OCI-M1 (cell line): ENCODE measurements around the gene IMPACT.

Experiments used
- DNase-seq: peaks from one replicate; lab custom pipeline; 2025; lab: John Stamatoyannopoulos, UW

IMPACT gene, protein sequence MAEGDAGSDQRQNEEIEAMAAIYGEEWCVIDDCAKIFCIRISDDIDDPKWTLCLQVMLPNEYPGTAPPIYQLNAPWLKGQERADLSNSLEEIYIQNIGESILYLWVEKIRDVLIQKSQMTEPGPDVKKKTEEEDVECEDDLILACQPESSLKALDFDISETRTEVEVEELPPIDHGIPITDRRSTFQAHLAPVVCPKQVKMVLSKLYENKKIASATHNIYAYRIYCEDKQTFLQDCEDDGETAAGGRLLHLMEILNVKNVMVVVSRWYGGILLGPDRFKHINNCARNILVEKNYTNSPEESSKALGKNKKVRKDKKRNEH

DNA sequence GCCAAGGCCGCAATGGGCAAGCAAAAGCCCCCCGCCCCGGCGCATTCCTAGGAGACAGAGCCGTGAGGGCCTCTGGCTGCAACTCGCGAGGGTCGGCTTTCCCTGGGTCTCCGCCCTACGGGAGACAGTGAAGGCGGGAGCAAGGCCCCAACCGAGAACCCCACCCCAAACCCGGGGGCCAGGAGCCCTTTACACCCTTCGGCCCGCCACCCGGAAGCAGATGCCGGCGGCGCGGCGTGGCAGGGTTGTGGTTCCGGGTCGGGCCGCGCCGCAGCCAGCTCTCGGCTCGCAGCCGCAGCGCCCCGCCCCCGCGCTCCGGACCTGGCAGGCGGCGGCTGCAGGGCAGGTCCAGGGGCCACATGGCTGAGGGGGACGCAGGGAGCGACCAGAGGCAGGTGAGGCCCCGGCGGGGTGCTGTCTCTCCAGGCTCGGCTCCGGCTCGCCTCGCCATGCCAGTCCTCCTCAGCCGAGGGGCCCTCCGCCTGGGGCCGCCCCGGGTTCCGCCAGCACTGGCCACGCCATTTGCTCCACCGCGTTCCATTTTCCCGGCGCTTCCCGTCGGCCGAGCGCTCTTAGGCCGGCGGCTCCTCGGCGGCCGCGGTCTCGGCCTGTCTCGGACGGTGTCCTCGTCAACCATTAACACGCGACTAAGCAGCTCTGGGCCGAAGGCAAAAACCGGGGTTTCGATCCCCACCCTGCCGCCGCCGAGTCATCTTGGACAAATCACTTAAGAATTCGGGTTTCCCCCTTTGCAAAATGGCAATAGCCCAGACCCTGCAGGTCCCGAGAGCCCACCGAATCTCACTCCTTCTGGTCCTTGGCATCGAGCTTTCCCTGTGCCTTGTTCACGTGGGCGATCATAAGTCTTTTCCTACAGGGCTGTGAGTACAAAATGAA lies at the start of gene IMPACT:
IMPACT (plus strand) TSS at position 273 of the 897 bp plus-strand sequence; CDS start at position 360, 87 bp downstream.
- peak; percentile 96 for DNase-seq

DNA sequence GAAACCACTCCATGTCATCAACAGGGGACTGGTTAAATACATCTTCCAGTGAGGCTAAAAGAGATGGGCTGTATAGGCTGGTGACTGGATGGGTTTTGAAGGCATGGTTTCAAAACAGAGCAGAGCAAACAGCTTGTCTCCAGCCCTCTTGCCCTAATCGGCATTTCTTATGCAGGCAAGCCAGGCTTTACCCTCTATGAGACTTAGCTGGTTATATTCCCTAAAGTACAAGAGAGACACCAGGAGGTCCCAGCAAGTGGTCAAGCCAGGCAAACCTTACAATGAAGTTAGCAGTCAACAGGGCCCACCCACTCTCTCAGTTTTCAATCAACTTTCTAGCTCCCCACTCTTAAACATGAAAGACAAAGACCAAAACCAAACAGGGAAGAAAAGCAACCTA lies 47.9 kb upstream of the IMPACT start:
- DNase-seq: no peak

- DNase-seq: peak; percentile 48
Observed at GRCh38 chr18:24380163-24380747, 46.2 kb upstream of the IMPACT start.

DNA sequence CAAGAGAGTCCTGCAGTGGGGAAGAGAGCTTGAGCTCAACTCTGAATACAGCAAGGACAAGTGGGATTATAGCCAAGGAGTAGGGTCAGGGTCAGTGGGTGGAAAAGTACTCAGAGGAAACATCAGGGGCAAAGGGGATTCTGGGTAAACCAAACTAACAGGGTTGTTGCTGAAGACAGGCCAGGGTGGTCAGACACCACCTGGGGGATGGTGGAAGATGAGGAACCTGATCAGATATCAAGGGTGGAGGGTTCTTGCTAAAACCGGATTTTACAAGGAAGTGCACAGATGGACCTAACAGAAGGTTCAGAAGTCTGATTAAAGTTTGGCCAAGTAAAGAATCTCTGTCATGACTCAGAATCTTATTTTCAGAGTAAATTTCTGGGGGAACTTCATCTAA lies 45.3 kb upstream of the IMPACT start:
- DNase-seq: peak; percentile 74

- DNase-seq: no peak
Observed at GRCh38 chr18:24386681-24387080, 39.8 kb upstream of the IMPACT start.

GRCh38 chr18:24388957-24389356 lies 37.5 kb upstream of the IMPACT start:
- no peak for DNase-seq

GRCh38 chr18:24395049-24395795 lies 31.2 kb upstream of the IMPACT start:
- peak; percentile 85 for DNase-seq

DNA sequence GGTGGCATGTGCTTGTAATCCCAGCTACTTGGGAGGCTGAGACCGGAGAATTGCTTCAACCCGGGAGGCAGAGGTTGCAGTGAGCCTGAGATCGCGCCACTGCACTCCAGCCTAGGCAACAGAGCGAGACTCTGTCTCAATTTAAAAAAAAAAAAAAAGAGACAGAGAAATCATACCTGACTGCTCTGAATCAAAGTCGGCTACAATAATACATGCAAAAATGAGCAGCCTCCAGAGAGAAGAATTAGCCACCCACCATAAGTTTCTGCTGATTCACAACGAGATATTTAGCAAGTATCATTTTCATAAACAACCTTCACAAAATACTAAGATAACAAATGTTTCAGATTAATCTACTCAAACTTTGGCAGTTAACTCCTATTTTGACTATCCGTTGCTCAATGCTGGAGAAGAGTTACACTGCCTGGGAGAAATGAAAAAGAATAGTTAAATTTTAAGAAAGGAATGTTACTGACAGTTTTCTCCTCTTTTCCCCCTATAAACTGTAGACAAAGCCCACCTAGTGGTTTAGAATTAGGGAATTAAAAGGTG lies 30.3 kb upstream of the IMPACT start:
- DNase-seq: peak; percentile 62

DNA sequence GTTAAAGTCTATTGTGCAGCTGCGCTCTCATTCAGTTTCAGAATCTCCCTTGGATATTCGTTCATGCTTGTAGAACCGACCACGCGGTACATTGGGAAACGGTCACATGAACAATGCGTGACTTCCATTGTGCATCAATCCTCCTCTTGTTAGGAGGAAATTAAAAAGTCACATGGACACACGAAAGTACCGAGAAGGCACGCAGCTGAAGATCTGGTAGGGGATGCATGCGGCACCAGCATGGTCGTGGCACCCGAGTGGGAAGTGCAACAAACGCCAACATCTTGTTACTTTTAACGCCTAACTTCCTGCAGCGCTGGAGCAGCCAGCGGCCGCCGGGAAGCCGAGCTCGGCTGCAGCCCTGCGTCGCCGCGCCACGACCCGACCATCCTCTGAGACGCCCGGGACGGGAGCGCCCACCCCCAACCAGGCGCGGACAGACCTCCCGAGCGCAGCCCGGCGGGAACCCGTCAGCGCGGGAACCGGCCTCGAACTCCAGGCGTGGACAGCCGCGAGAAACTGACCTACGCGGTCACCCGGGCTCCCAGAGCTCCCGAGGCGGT lies 29.3 kb upstream of the IMPACT start:
- DNase-seq: peak; percentile 91

- peak; percentile 99 for DNase-seq
Observed at GRCh38 chr18:24397694-24398368, 28.6 kb upstream of the IMPACT start, which contains the start of gene OSBPL1A. Gene OSBPL1A, minus strand, starts transcription at chr18:24397824. Its CDS starts 20,291 bp downstream, at chr18:24377533.

DNA sequence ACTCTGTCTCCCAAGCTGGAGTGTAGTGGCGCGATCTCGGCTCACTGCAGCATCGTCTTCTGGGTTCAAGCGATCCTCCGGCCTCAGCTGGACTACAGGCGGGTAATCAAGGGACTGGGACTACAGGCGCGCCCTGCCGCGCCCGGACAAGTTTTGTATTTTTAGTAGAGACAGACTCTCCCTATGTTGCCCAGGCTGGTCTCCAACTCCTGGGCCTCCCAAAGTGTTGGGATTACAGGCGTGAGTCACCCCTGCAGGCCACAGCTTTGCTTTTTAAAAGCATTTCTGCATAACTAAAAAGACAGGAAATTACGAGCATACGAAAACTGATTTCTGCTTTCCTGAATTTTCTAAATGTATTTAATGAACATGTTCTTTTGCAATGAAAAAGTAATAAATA lies 27.9 kb upstream of the IMPACT start:
- no peak for DNase-seq

- no peak for DNase-seq
Observed at GRCh38 chr18:24400587-24400986, 25.9 kb upstream of the IMPACT start.

DNA sequence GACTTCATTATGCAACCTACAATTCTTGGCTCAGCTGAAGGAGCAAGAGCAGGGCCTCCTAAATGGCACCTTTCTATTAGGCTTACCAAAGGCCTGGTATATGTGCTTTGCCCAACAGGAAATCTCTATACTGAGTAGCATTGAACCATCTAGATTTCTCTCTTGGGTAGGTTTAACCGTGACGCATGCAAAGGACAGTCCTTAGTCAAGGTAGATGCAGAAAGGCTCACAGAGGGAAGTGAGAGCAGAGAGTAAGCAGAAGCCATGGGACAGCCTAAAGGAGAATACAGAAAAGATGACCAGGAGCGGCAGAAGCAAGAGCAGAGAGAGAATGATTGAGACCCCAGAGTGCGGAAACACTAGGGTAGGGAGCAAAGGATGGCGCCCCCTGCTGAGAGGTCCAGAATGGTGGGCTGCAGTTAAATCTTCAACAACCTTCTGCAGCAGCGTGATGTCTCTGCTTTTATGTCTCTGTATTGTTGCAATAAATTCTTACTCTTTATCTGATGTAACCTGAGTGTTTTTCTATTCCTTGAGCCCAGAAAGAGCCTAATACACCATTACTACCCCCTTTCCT lies 24.2 kb upstream of the IMPACT start:
- DNase-seq: peak; percentile 38

GRCh38 chr18:24403076-24403475 lies 23.4 kb upstream of the IMPACT start:
- DNase-seq: no peak

- no peak for DNase-seq
Observed at GRCh38 chr18:24404591-24404990, 21.9 kb upstream of the IMPACT start.

DNA sequence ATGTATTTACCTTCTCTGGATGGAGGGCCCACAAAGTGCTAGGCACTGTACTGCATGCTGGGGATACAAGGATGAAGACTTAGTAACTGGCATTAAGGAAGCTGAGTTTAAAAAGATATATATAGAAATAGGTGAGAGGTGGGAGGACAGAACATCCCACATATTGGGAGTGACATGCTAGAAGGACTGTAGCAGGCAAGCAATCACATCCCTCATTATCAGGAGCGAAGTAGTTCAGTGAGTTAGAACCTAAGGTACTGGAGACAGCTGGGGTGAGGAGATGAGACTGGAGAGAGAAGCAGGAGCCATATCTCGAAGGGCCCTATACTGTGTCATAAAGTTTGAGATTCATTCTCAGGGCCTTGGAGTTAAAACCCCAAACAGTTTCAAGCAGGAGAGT lies 18.0 kb upstream of the IMPACT start:
- no peak for DNase-seq

DNA sequence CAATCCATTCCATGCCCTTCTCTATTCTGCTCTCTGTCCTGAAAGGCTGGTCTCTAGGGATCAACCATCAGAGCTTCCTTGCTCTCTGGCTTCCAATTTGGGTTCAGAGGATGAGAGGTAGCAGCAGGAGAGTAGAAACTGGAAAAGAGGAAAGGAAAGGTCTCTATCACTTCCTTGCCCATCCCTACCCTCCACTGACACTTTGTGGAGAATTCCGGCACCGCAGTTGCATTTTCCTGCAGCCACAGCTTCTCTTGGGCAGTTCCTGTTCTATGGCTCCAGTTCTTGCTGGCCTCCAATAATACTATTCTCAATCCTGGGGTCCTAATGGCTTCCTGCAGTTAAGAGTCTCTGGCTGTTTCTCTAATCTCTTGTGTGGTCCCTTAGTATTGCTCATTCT lies 13.3 kb upstream of the IMPACT start:
- DNase-seq: peak; percentile 29

GRCh38 chr18:24414349-24415003 lies 12.0 kb upstream of the IMPACT start:
- no peak for DNase-seq

- peak; percentile 79 for DNase-seq
Observed at GRCh38 chr18:24417480-24417879, 9.0 kb upstream of the IMPACT start.

- DNase-seq: no peak
Observed at GRCh38 chr18:24420551-24420950, 5.9 kb upstream of the IMPACT start.
